HCT116 (cell line): ENCODE measurements around the gene SANBR. TPM values are rescaled to one million over a fixed set of nuclear protein-coding genes. Genes with fewer than 3 reads are reported as not detected.

Experiments used
- ATAC-seq: fragments of 200-7000 bp; cut with Tn5 transposase; 2 replicates; pipeline ENCODE4 v1.9.1; 2020; ENCODE audit warnings: mild to moderate bottlenecking, moderate library complexity
- BruUV-seq: library from RNA; stranded (reverse); fragments of 400-500 nt; replicated peaks from 2 replicates; lab custom pipeline; 2021; lab: Mats Ljungman, UMichigan
- CTCF ChIA-PET: fragments of 300-600 bp; sonication (Branson Sonifier 250); formaldehyde crosslinking; loops from one replicate; lab custom pipeline; 2021; ENCODE audit warnings: antibody characterized with exemption; lab: Charles Lee
- POLR2A ChIA-PET: fragments of 300-600, 350-600 bp; sonication (Branson Sonifier 250); formaldehyde crosslinking; loops from one replicate; lab custom pipeline; 2021; ENCODE audit warnings: antibody characterized with exemption; lab: Charles Lee
- RAD21 ChIA-PET, 2 experiments: fragments of 300-600 bp; sonication (Branson Sonifier 250); formaldehyde crosslinking; loops; one replicate each; lab custom pipeline; 2023; ENCODE audit warnings: low total read pairs in 2 of 2; ENCODE audit not compliant: uncharacterized antibody in 2 of 2, unreplicated experiment in 2 of 2, low non-redundant PET in 1 of 2; lab: Charles Lee
- DNase-seq: peaks from one replicate; pipeline ENCODE4 v3.0.0-alpha.2; 2010; ENCODE audit warnings: low read depth, low spot score
- H2AFZ ChIP-seq: fragments of 200-600 bp; shearing (Covaris generic), sonication (generic); 2 replicates; pipeline ENCODE4 v1.6.1; 2017; ENCODE audit warnings: low read depth, mixed run types, mixed read lengths, antibody characterized with exemption, low read length; ENCODE audit not compliant: poor library complexity, severe bottlenecking
- H3K27ac ChIP-seq: 2 replicates; pipeline ENCODE4 v1.5.1; 2012; ENCODE audit warnings: low read depth, low read length
- H3K27me3 ChIP-seq: fragments of 200-600 bp; sonication (generic); 2 replicates; pipeline ENCODE4 v1.6.1; 2016; ENCODE audit warnings: mixed run types, low read length, mixed read lengths; ENCODE audit not compliant: insufficient read depth
- H3K36me3 ChIP-seq, 2 experiments: fragments of 200-500 bp in 1 of 2; fragments of 200-600 bp in 1 of 2; sonication (Bioruptor generic) in 1 of 2; sonication (generic) in 1 of 2; 2 replicates each; pipeline versions ENCODE4 v1.5.1 to v1.6.1; 2014 to 2016; ENCODE audit warnings: low read length in 2 of 2, inconsistent platforms in 1 of 2, mixed read lengths in 1 of 2, mixed run types in 1 of 2; ENCODE audit not compliant: insufficient read depth in 2 of 2, control insufficient read depth in 1 of 2
- H3K4me1 ChIP-seq, 2 experiments: fragments of 200-600 bp in 1 of 2; sonication (generic) in 1 of 2; 2 replicates each; pipeline versions ENCODE4 v1.5.1 to v1.6.1; 2012 to 2017; ENCODE audit warnings: low read length in 2 of 2, inconsistent platforms in 1 of 2, mild to moderate bottlenecking in 1 of 2, mixed read lengths in 1 of 2, mixed run types in 1 of 2, moderate library complexity in 1 of 2; ENCODE audit not compliant: insufficient read depth in 2 of 2, control insufficient read depth in 1 of 2
- H3K4me2 ChIP-seq: fragments of 200-600 bp; sonication (generic); 2 replicates; pipeline ENCODE4 v1.6.1; 2017; ENCODE audit warnings: mixed run types, low read length, mixed read lengths
- H3K4me3 ChIP-seq, 2 experiments: fragments of 200-600 bp in 1 of 2; sonication (generic) in 1 of 2; replicated peaks in 1 of 2; 2 replicates each; pipeline ENCODE4 v1.5.1; 2011 to 2016; ENCODE audit warnings: low read length in 2 of 2, control low read depth in 1 of 2, low read depth in 1 of 2, mild to moderate bottlenecking in 1 of 2, mixed read lengths in 1 of 2, mixed run types in 1 of 2
- H3K79me2 ChIP-seq: fragments of 200-600 bp; sonication (generic); 2 replicates; pipeline ENCODE4 v1.6.1; 2017; ENCODE audit warnings: mild to moderate bottlenecking, mixed run types, low read length, moderate library complexity, mixed read lengths; ENCODE audit not compliant: insufficient read depth
- H3K9ac ChIP-seq: fragments of 200-600 bp; sonication (generic); 2 replicates; pipeline ENCODE4 v1.6.1; 2016; ENCODE audit warnings: low read length, mixed read lengths
- H3K9me2 ChIP-seq: fragments of 200-600 bp; sonication (generic), shearing (Covaris generic); 2 replicates; pipeline ENCODE4 v1.6.1; 2017; ENCODE audit warnings: mixed run types, mild to moderate bottlenecking, moderate library complexity; ENCODE audit not compliant: insufficient read depth
- H3K9me3 ChIP-seq, 2 experiments: fragments of 200-500 bp in 1 of 2; fragments of 200-600 bp in 1 of 2; sonication (Bioruptor generic) in 1 of 2; sonication (generic) in 1 of 2; 2 replicates each; pipeline ENCODE4 v1.6.1; 2014 to 2017; ENCODE audit warnings: low read length in 2 of 2, mixed read lengths in 2 of 2, inconsistent platforms in 1 of 2, low read depth in 1 of 2, mild to moderate bottlenecking in 1 of 2, mixed run types in 1 of 2, moderate library complexity in 1 of 2; ENCODE audit not compliant: control insufficient read depth in 1 of 2, insufficient read depth in 1 of 2
- H4K20me1 ChIP-seq: fragments of 200-600 bp; sonication (generic), shearing (Covaris generic); 2 replicates; pipeline ENCODE4 v1.6.1; 2017; ENCODE audit warnings: mixed run types, mild to moderate bottlenecking, moderate library complexity; ENCODE audit not compliant: insufficient read depth
- ATF3 ChIP-seq: IDR thresholded peaks from 2 replicates; pipeline ENCODE4 v1.6.1; 2012
- CBX3 ChIP-seq: IDR thresholded peaks from 2 replicates; pipeline ENCODE4 v1.6.1; 2012; ENCODE audit warnings: low read depth
- CEBPB ChIP-seq: IDR thresholded peaks from 2 replicates; pipeline ENCODE4 v1.6.1; 2012; ENCODE audit warnings: low read depth
- CTCF ChIP-seq, 3 experiments: fragments of 200-600 bp in 1 of 3; sonication (generic) in 1 of 3; IDR thresholded peaks in 2 of 3; conservative IDR thresholded peaks in 1 of 3; 2 replicates each; pipeline ENCODE4 v1.5.1; 2012 to 2017; ENCODE audit warnings: low read depth in 2 of 3, low read length in 2 of 3, antibody characterized with exemption in 1 of 3, borderline replicate concordance in 1 of 3, control low read depth in 1 of 3, mild to moderate bottlenecking in 1 of 3, mixed read lengths in 1 of 3, mixed run types in 1 of 3, moderate library complexity in 1 of 3; ENCODE audit not compliant: insufficient read depth in 1 of 3
- EGR1 ChIP-seq: IDR thresholded peaks from 2 replicates; pipeline ENCODE4 v1.6.1; 2012; ENCODE audit warnings: low read depth
- ELF1 ChIP-seq: IDR thresholded peaks from 2 replicates; pipeline ENCODE4 v1.6.1; 2012; ENCODE audit warnings: low read depth, borderline replicate concordance
- EZH2phosphoT487 ChIP-seq: fragments of 200-600 bp; IDR thresholded peaks from 2 replicates; pipeline ENCODE4 v1.6.1; 2018; ENCODE audit warnings: antibody characterized with exemption, borderline replicate concordance
- FOSL1 ChIP-seq: IDR thresholded peaks from 2 replicates; pipeline ENCODE4 v1.6.1; 2012; ENCODE audit warnings: low read depth
- JUND ChIP-seq: IDR thresholded peaks from 2 replicates; pipeline ENCODE4 v1.6.1; 2012
- POLR2A ChIP-seq: IDR thresholded peaks from 2 replicates; pipeline ENCODE4 v1.7.0; 2011; ENCODE audit warnings: borderline replicate concordance; ENCODE audit not compliant: insufficient read depth, insufficient read length; ENCODE audit errors: extremely low read depth
- POLR2AphosphoS5 ChIP-seq: IDR thresholded peaks from 2 replicates; pipeline ENCODE4 v1.6.1; 2011; ENCODE audit warnings: mild to moderate bottlenecking, low read depth, low read length, moderate library complexity
- RAD21 ChIP-seq: IDR thresholded peaks from 2 replicates; pipeline ENCODE4 v1.6.1; 2012; ENCODE audit warnings: low read depth, mild to moderate bottlenecking
- REST ChIP-seq: IDR thresholded peaks from 2 replicates; pipeline ENCODE4 v1.6.1; 2012; ENCODE audit warnings: low read depth
- SIN3A ChIP-seq: IDR thresholded peaks from 2 replicates; pipeline ENCODE4 v1.6.1; 2012; ENCODE audit warnings: low read depth
- SP1 ChIP-seq: IDR thresholded peaks from 2 replicates; pipeline ENCODE4 v1.6.1; 2012; ENCODE audit warnings: low read depth
- ZFX ChIP-seq: fragments of 450-650 bp; IDR thresholded peaks from 2 replicates; pipeline ENCODE4 v1.6.1; 2017
- intact Hi-C: fragments of 100-400 bp; cut with micrococcal nuclease; formaldehyde crosslinking; loops from 2 replicates; pipeline ENCODE4 v1.10.0; 2022
- total RNA-seq: library from RNA; stranded (reverse); gene quantifications from one replicate; pipeline ENCODE4 v1.2.1, GENCODE V29; 2021; ENCODE audit not compliant: unreplicated experiment
- TF ChIP-seq, protein P1 (sequence below): IDR thresholded peaks from 2 replicates; pipeline ENCODE4 v1.6.1; 2011; ENCODE audit warnings: mild to moderate bottlenecking, low read length, moderate library complexity; ENCODE audit not compliant: insufficient replicate concordance; ENCODE audit errors: extremely low read depth
- TF ChIP-seq, protein P2 (sequence below): IDR thresholded peaks from 2 replicates; pipeline ENCODE4 v1.6.1; 2012

SANBR gene
- total RNA-seq, 1 experiment from 2014 or later = 4.6 TPM

GRCh38 chr2:61042807-61043206 is 22.9 kb upstream of the SANBR start:
- CTCF ChIA-PET = no interaction called here
- H3K9me2 ChIP-seq = no peaks in the 10 kb centered on the region
- H3K9ac ChIP-seq = no peak overlapping the region
- POLR2A ChIA-PET = no interaction called here
- H3K27me3 ChIP-seq = no peaks in the 10 kb centered on the region
- no peak overlapping the region for H3K4me3 ChIP-seq
- no peaks in the 10 kb centered on the region for H3K9me3 ChIP-seq
- RAD21 ChIA-PET = no interaction called here
- no peak for DNase-seq
- no TSS peak for BruUV-seq
- no peak for TF ChIP-seq SP1
- TF ChIP-seq, protein P1, sequence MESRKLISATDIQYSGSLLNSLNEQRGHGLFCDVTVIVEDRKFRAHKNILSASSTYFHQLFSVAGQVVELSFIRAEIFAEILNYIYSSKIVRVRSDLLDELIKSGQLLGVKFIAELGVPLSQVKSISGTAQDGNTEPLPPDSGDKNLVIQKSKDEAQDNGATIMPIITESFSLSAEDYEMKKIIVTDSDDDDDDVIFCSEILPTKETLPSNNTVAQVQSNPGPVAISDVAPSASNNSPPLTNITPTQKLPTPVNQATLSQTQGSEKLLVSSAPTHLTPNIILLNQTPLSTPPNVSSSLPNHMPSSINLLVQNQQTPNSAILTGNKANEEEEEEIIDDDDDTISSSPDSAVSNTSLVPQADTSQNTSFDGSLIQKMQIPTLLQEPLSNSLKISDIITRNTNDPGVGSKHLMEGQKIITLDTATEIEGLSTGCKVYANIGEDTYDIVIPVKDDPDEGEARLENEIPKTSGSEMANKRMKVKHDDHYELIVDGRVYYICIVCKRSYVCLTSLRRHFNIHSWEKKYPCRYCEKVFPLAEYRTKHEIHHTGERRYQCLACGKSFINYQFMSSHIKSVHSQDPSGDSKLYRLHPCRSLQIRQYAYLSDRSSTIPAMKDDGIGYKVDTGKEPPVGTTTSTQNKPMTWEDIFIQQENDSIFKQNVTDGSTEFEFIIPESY = no peak
- no peak for TF ChIP-seq FOSL1
- TF ChIP-seq CEBPB = no peak
- TF ChIP-seq ZFX = no peak
- TF ChIP-seq JUND = no peak
- no peak for TF ChIP-seq ATF3
- TF ChIP-seq REST = no peak
- TF ChIP-seq ELF1 = no peak
- TF ChIP-seq RAD21 = no peak
- TF ChIP-seq CTCF (IDR thresholded peaks at IDR 0.05 in 2 of 3, conservative IDR thresholded peaks at IDR 0.05 in 1 of 3; ENCODE audit: borderline replicate concordance in 1 of 3, insufficient read depth in 1 of 3, low read depth in 2 of 3, low read length in 2 of 3) = no peak
- no peak for TF ChIP-seq EZH2phosphoT487
- TF ChIP-seq POLR2AphosphoS5 = no peak
- no peak for TF ChIP-seq CBX3
- TF ChIP-seq, protein P2, sequence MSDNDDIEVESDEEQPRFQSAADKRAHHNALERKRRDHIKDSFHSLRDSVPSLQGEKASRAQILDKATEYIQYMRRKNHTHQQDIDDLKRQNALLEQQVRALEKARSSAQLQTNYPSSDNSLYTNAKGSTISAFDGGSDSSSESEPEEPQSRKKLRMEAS = no peak
- TF ChIP-seq POLR2A = no peak
- no peak for TF ChIP-seq SIN3A
- no peak for TF ChIP-seq EGR1
- TF ChIP-seq, all 23 proteins: peak for 0
- no peak for ATAC-seq
- Histone ChIP-seq H3K79me2 (no peaks in the 10 kb centered on the region), H3K4me1 (no peaks in the 10 kb centered on the region), H3K4me2 (no peak overlapping the region), H2AFZ (no peak overlapping the region), H3K36me3 (peaks cover 4 to 5% of the 10 kb centered on the region in 2 experiments; a peak in 1 of 4 replicates), H3K27ac (no peak overlapping the region), H4K20me1 (no peaks in the 10 kb centered on the region)
- intact Hi-C loops = no loop called here
